Measurements from ENCODE around the gene RNF41. TPM values are rescaled to one million over a fixed set of nuclear protein-coding genes. Genes with fewer than 3 reads are reported as not detected.

RNF41 gene
- total and polyA plus RNA-seq, 2 donors (not counting 3 experiments of a cell fraction or from before 2014, with no cell fraction given) = 88.3 to 203 TPM

- no peaks in the 10 kb centered on the region for H4K20me1 ChIP-seq (replicated peaks; ENCODE audit: control insufficient read depth, extremely low read depth, insufficient read depth, low read length)
- CTCF ChIA-PET = interaction anchor here (0.9 to 3.3 kb wide), 6 partner anchors 13 to 44 kb away, joined by 3 to 16 read pairs (median 10); partner anchors contain the start of genes ESYT1, SMARCC2 and ZC3H10
- BruUV-seq (replicated peaks) = no TSS peak
Observed at GRCh38 chr12:56162468-56163290, 59.0 kb downstream of the RNF41 start.

More at GRCh38 chr12:56162468-56163290, 59.0 kb downstream of the RNF41 start:
- POLR2A ChIA-PET = interaction anchor here (0.6 to 3.9 kb wide), 12 partner anchors 9 to 425 kb away, joined by 3 to 23 read pairs (median 4); partner anchors contain the start of genes ESYT1, SMARCC2 and ZC3H10
- dilution Hi-C loops (cut with MboI; ENCODE audit: extremely low pct_ligation_motif_present, low sequenced_read_pairs) = no loop called here
- intact Hi-C loops (cut with micrococcal nuclease) = no loop called here
- TF ChIP-seq MAX (IDR thresholded peaks at IDR 0.05; ENCODE audit: insufficient read depth, insufficient read length) (no peak), FOS (IDR thresholded peaks at IDR 0.05; ENCODE audit: borderline replicate concordance, insufficient read depth, low read length) (no peak), EZH2 (IDR thresholded peaks at IDR 0.05; ENCODE audit: borderline replicate concordance, low read depth, low read length, severe bottlenecking) (no peak), POLR2A (IDR thresholded peaks at IDR 0.05; ENCODE audit: low read depth, low read length) (peak; percentile 64), POLR2AphosphoS5 (IDR thresholded peaks at IDR 0.05; ENCODE audit: insufficient read depth, low read depth, low read length) (peak; percentile 75), GATA2 (IDR thresholded peaks at IDR 0.05; ENCODE audit: insufficient read depth, insufficient read length, low read depth, low read length) (no peak), CTCF (IDR thresholded peaks at IDR 0.05; ENCODE audit: extremely low read depth in 1 of 2, insufficient read depth in 1 of 2, low read depth in 1 of 2, low read length in 2 of 2) (no peak), JUN (IDR thresholded peaks at IDR 0.05; ENCODE audit: borderline replicate concordance, insufficient read depth, insufficient read length, low read depth) (no peak)
- Histone ChIP-seq H3K36me3 (ENCODE audit: control insufficient read depth in 2 of 2, extremely low read depth in 1 of 2, insufficient read depth in 2 of 2, low read length in 2 of 2) (peaks cover 21 to 43% of the 10 kb centered on the region in 2 experiments), H3K4me1 (ENCODE audit: control insufficient read depth, extremely low read depth, insufficient read depth, low read length) (peaks cover 17% of the 10 kb centered on the region), H3K4me3 (replicated peaks in 1 of 3; ENCODE audit: insufficient read depth in 1 of 3, low read depth in 1 of 3, low read length in 3 of 3) (no peak overlapping the region), H3K9me1 (replicated peaks; ENCODE audit: control insufficient read depth, extremely low read depth, insufficient read depth, low read length) (no peaks in the 10 kb centered on the region), H3K4me2 (ENCODE audit: insufficient read depth, low read length) (no peak overlapping the region), H3K27me3 (ENCODE audit: control insufficient read depth in 2 of 2, insufficient read depth in 2 of 2, low read length in 2 of 2) (no peaks in the 10 kb centered on the region), H3K9ac (replicated peaks; ENCODE audit: extremely low read depth, insufficient read depth, low read length) (no peak overlapping the region), H2AFZ (ENCODE audit: low read depth, low read length) (no peak overlapping the region), H3K27ac (ENCODE audit: insufficient read depth, low read depth, low read length) (no peak overlapping the region), H3K9me3 (replicated peaks; ENCODE audit: control insufficient read depth, insufficient read depth, low read length) (no peaks in the 10 kb centered on the region), H3K79me2 (ENCODE audit: control insufficient read depth, insufficient read depth, low read length) (peaks cover 33% of the 10 kb centered on the region)
- DNase-seq (ENCODE audit: low read depth, low spot score) (no peak), FAIRE-seq (no peak)

All from endothelial cell of umbilical vein (primary cell).